Keratinocyte (primary cell): ENCODE measurements around the gene ARHGAP15. TPM values are rescaled to one million over a fixed set of nuclear protein-coding genes. Genes with fewer than 3 reads are reported as not detected.

Experiments
- DNase-seq: peaks from one replicate; pipeline ENCODE4 v3.0.0-alpha.2; 2011; ENCODE audit warnings: low read depth, missing footprints, low spot score
- FAIRE-seq: peaks from 2 replicates; lab custom pipeline; 2011; peaks lifted over from hg19 to GRCh38; lab: Jason Lieb, UNC
- H2AFZ ChIP-seq: 2 replicates; pipeline ENCODE4 v1.6.0; 2012; ENCODE audit warnings: low read length, control low read depth, inconsistent platforms; ENCODE audit not compliant: control insufficient read depth
- H3K27ac ChIP-seq: 2 replicates; pipeline ENCODE4 v1.5.1; 2011; ENCODE audit warnings: low read length; ENCODE audit not compliant: control insufficient read depth, insufficient read depth
- H3K27me3 ChIP-seq: 3 replicates; pipeline ENCODE4 v1.6.0; 2011; ENCODE audit warnings: low read length; ENCODE audit not compliant: control insufficient read depth, insufficient read depth; ENCODE audit errors: extremely low read depth
- H3K36me3 ChIP-seq, 2 experiments: 2 replicates in 1 of 2; 3 replicates in 1 of 2; pipeline ENCODE4 v1.5.1; 2011; ENCODE audit warnings: low read length in 2 of 2, mild to moderate bottlenecking in 1 of 2; ENCODE audit not compliant: control insufficient read depth in 2 of 2, insufficient read depth in 2 of 2; ENCODE audit errors: extremely low read depth in 1 of 2
- H3K4me1 ChIP-seq: 3 replicates; pipeline ENCODE4 v1.5.1; 2011; ENCODE audit warnings: low read length; ENCODE audit not compliant: control insufficient read depth, insufficient read depth; ENCODE audit errors: extremely low read depth
- H3K4me2 ChIP-seq: 3 replicates; pipeline ENCODE4 v1.6.0; 2011; ENCODE audit warnings: low read depth, low read length; ENCODE audit not compliant: control insufficient read depth, insufficient read depth; ENCODE audit errors: extremely low read depth
- H3K4me3 ChIP-seq, 3 experiments: fragments of 200-600 bp in 1 of 3; sonication (generic) in 1 of 3; 2 replicates in 2 of 3; 3 replicates in 1 of 3; pipeline ENCODE4 v1.5.1; 2011 to 2016; ENCODE audit warnings: low read length in 3 of 3, mild to moderate bottlenecking in 3 of 3, control low read depth in 2 of 3, inconsistent platforms in 1 of 3, low read depth in 1 of 3, mixed read lengths in 1 of 3, mixed run types in 1 of 3, moderate library complexity in 1 of 3; ENCODE audit not compliant: control insufficient read depth in 2 of 3, insufficient read depth in 2 of 3; ENCODE audit errors: extremely low read depth in 1 of 3
- H3K79me2 ChIP-seq: 2 replicates; pipeline ENCODE4 v1.6.0; 2012; ENCODE audit warnings: low read length; ENCODE audit not compliant: control insufficient read depth, insufficient read depth
- H3K9ac ChIP-seq: 3 replicates; pipeline ENCODE4 v1.6.0; 2011; ENCODE audit warnings: low read length; ENCODE audit not compliant: control insufficient read depth, insufficient read depth; ENCODE audit errors: extremely low read depth
- H3K9me1 ChIP-seq: 3 replicates; pipeline ENCODE4 v1.6.0; 2011; ENCODE audit warnings: low read length; ENCODE audit not compliant: control insufficient read depth, insufficient read depth; ENCODE audit errors: extremely low read depth
- H3K9me3 ChIP-seq: 2 replicates; pipeline ENCODE4 v1.5.1; 2012; ENCODE audit warnings: low read depth, low read length; ENCODE audit not compliant: control insufficient read depth
- H4K20me1 ChIP-seq: 3 replicates; pipeline ENCODE4 v1.6.0; 2011; ENCODE audit warnings: low read length; ENCODE audit not compliant: control insufficient read depth, insufficient read depth; ENCODE audit errors: extremely low read depth
- CTCF ChIP-seq, 3 experiments: IDR thresholded peaks in 1 of 3; conservative IDR thresholded peaks in 1 of 3; optimal IDR thresholded peaks in 1 of 3; 2 replicates in 2 of 3; 3 replicates in 1 of 3; pipeline versions ENCODE3 to v1.5.1; 2011; ENCODE audit warnings: low read length in 3 of 3, mild to moderate bottlenecking in 3 of 3, moderate library complexity in 2 of 3, control low read depth in 1 of 3, inconsistent platforms in 1 of 3; ENCODE audit not compliant: insufficient read depth in 2 of 3; ENCODE audit errors: extremely low read depth in 1 of 3
- EZH2 ChIP-seq: IDR thresholded peaks from one replicate; pipeline ENCODE4 v1.6.1; 2012; ENCODE audit warnings: inconsistent platforms, mild to moderate bottlenecking, low read length, moderate library complexity
- dilution Hi-C: fragments of 300-500 bp; cut with MboI; formaldehyde crosslinking; loops from one replicate; pipeline ENCODE4 v1.7.0; 2020; ENCODE audit warnings: low sequenced_read_pairs; ENCODE audit not compliant: extremely low pct_ligation_motif_present
- polyA plus RNA-seq, 5 experiments: library from polyadenylated mRNA; depleted of rRNA in 3 of 5; stranded (reverse) in 3 of 5; stranded (forward) in 1 of 5; unstranded in 1 of 5; fragments of >200 nt; gene quantifications; 1 replicate in 1 of 5; 2 replicates in 3 of 5; 3 replicates in 1 of 5; pipeline versions ENCODE4 v1.2.1 to v1.2.3, GENCODE V29; 2011 to 2012; ENCODE audit warnings: missing spikeins in 2 of 5, low read depth in 1 of 5, low replicate concordance in 1 of 5

The ARHGAP15 gene
- polyA plus RNA-seq, 1 donor (not counting 4 experiments of a cell fraction or from before 2014, with no cell fraction given), result not detected

GRCh38 chr2:143688248-143688647 lies 559.0 kb downstream of the ARHGAP15 start:
- FAIRE-seq (no peak), DNase-seq (no peak)
- no peaks in the 10 kb centered on the region for H4K20me1 ChIP-seq
- no peaks in the 10 kb centered on the region for H3K4me1 ChIP-seq
- no peaks in the 10 kb centered on the region for H3K9me3 ChIP-seq
- H3K79me2 ChIP-seq, result no peaks in the 10 kb centered on the region
- dilution Hi-C loops, result no loop called here
- no peak overlapping the region for H2AFZ ChIP-seq
- TF ChIP-seq EZH2 (no peak), CTCF (optimal IDR thresholded peaks at IDR 0.05 in 1 of 3, IDR thresholded peaks at IDR 0.05 in 1 of 3, conservative IDR thresholded peaks at IDR 0.05 in 1 of 3; ENCODE audit: extremely low read depth in 1 of 3, insufficient read depth in 2 of 3, low read length in 3 of 3) (no peak)
- no peak overlapping the region for H3K4me3 ChIP-seq
- H3K9me1 ChIP-seq, result no peaks in the 10 kb centered on the region
- no peak overlapping the region for H3K4me2 ChIP-seq
- H3K36me3 ChIP-seq, result no peaks in the 10 kb centered on the region
- H3K27ac ChIP-seq, result no peak overlapping the region
- no peak overlapping the region for H3K9ac ChIP-seq
- H3K27me3 ChIP-seq, result no peaks in the 10 kb centered on the region

GRCh38 chr2:143688815-143689214 lies 559.6 kb downstream of the ARHGAP15 start:
- TF ChIP-seq CTCF (optimal IDR thresholded peaks at IDR 0.05 in 1 of 3, IDR thresholded peaks at IDR 0.05 in 1 of 3, conservative IDR thresholded peaks at IDR 0.05 in 1 of 3; ENCODE audit: extremely low read depth in 1 of 3, insufficient read depth in 2 of 3, low read length in 3 of 3), result no peak
- no peak for TF ChIP-seq EZH2
- no peaks in the 10 kb centered on the region for H3K79me2 ChIP-seq
- H3K4me2 ChIP-seq, result no peak overlapping the region
- H3K27me3 ChIP-seq, result no peaks in the 10 kb centered on the region
- H3K9me3 ChIP-seq, result no peaks in the 10 kb centered on the region
- dilution Hi-C loops, result no loop called here
- no peak overlapping the region for H3K4me3 ChIP-seq
- FAIRE-seq (no peak), DNase-seq (no peak)
- no peak overlapping the region for H3K27ac ChIP-seq
- H3K9ac ChIP-seq, result no peak overlapping the region
- H3K36me3 ChIP-seq, result no peaks in the 10 kb centered on the region
- no peaks in the 10 kb centered on the region for H3K9me1 ChIP-seq
- H2AFZ ChIP-seq, result no peak overlapping the region
- H4K20me1 ChIP-seq, result no peaks in the 10 kb centered on the region
- H3K4me1 ChIP-seq, result no peaks in the 10 kb centered on the region
